HCT116 (cell line): Measurements from ENCODE around the gene SAMD15.

Experiments used
- EZH2 ChIP-seq: fragments of 200-600 bp; sonication (generic); IDR thresholded peaks from 2 replicates; pipeline ENCODE4 v1.6.1; 2017; ENCODE audit warnings: antibody characterized with exemption, mixed run types
- POLR2AphosphoS5 ChIP-seq: IDR thresholded peaks from 2 replicates; pipeline ENCODE4 v1.6.1; 2011; ENCODE audit warnings: mild to moderate bottlenecking, low read depth, low read length, moderate library complexity
- SIN3A ChIP-seq: IDR thresholded peaks from 2 replicates; pipeline ENCODE4 v1.6.1; 2012; ENCODE audit warnings: low read depth
- SP1 ChIP-seq: IDR thresholded peaks from 2 replicates; pipeline ENCODE4 v1.6.1; 2012; ENCODE audit warnings: low read depth
- TF ChIP-seq, protein P1 (sequence below), 3 experiments: fragments of 200-600 bp in 1 of 3; sonication (generic) in 1 of 3; IDR thresholded peaks in 2 of 3; conservative IDR thresholded peaks in 1 of 3; 2 replicates each; pipeline ENCODE4 v1.5.1; 2012 to 2017; ENCODE audit warnings: low read depth in 2 of 3, low read length in 2 of 3, antibody characterized with exemption in 1 of 3, borderline replicate concordance in 1 of 3, control low read depth in 1 of 3, mild to moderate bottlenecking in 1 of 3, mixed read lengths in 1 of 3, mixed run types in 1 of 3, moderate library complexity in 1 of 3; ENCODE audit not compliant: insufficient read depth in 1 of 3

- no peak for TF ChIP-seq POLR2AphosphoS5
- TF ChIP-seq EZH2, result no peak
- TF ChIP-seq, protein P1, sequence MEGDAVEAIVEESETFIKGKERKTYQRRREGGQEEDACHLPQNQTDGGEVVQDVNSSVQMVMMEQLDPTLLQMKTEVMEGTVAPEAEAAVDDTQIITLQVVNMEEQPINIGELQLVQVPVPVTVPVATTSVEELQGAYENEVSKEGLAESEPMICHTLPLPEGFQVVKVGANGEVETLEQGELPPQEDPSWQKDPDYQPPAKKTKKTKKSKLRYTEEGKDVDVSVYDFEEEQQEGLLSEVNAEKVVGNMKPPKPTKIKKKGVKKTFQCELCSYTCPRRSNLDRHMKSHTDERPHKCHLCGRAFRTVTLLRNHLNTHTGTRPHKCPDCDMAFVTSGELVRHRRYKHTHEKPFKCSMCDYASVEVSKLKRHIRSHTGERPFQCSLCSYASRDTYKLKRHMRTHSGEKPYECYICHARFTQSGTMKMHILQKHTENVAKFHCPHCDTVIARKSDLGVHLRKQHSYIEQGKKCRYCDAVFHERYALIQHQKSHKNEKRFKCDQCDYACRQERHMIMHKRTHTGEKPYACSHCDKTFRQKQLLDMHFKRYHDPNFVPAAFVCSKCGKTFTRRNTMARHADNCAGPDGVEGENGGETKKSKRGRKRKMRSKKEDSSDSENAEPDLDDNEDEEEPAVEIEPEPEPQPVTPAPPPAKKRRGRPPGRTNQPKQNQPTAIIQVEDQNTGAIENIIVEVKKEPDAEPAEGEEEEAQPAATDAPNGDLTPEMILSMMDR (IDR thresholded peaks at IDR 0.05 in 2 of 3, conservative IDR thresholded peaks at IDR 0.05 in 1 of 3; ENCODE audit: borderline replicate concordance in 1 of 3, insufficient read depth in 1 of 3, low read depth in 2 of 3, low read length in 2 of 3), result no peak
- TF ChIP-seq SP1, result no peak
- TF ChIP-seq SIN3A, result no peak
These were observed 21.4 kb upstream of the SAMD15 start for GRCh38 chr14:77355811-77356210.
